Muscle layer of colon (tissue), 2 donors: ENCODE results near the gene HOXC10.

Experiments
- H3K27ac ChIP-seq: one replicate; pipeline ENCODE4 v1.7.0; 2013; ENCODE audit warnings: low read depth, mild to moderate bottlenecking, low read length, moderate library complexity
- H3K27me3 ChIP-seq, 2 donors: one replicate each; pipeline ENCODE4 v1.7.0; 2013; ENCODE audit warnings: low read length in 2 of 2, mild to moderate bottlenecking in 2 of 2; ENCODE audit not compliant: insufficient read depth in 2 of 2, control insufficient read depth in 1 of 2
- H3K36me3 ChIP-seq: one replicate; pipeline ENCODE4 v1.7.0; 2013; ENCODE audit warnings: mild to moderate bottlenecking, low read length; ENCODE audit not compliant: insufficient read depth
- H3K4me1 ChIP-seq: one replicate; pipeline ENCODE4 v1.7.0; 2013; ENCODE audit warnings: mild to moderate bottlenecking, low read length; ENCODE audit not compliant: insufficient read depth
- H3K4me3 ChIP-seq, 2 donors: one replicate each; pipeline ENCODE4 v1.7.0; 2013; ENCODE audit warnings: low read length in 2 of 2, low read depth in 1 of 2, mild to moderate bottlenecking in 1 of 2, moderate library complexity in 1 of 2
- H3K9ac ChIP-seq: one replicate; pipeline ENCODE4 v1.7.0; 2013; ENCODE audit warnings: low read length
- H3K9me3 ChIP-seq: one replicate; pipeline ENCODE4 v1.7.0; 2013; ENCODE audit warnings: mild to moderate bottlenecking, low read length
- donor health status: abdominal sarcoma.
- donor health status: Adenocarcinoma of cecum.

Gene HOXC10

DNA sequence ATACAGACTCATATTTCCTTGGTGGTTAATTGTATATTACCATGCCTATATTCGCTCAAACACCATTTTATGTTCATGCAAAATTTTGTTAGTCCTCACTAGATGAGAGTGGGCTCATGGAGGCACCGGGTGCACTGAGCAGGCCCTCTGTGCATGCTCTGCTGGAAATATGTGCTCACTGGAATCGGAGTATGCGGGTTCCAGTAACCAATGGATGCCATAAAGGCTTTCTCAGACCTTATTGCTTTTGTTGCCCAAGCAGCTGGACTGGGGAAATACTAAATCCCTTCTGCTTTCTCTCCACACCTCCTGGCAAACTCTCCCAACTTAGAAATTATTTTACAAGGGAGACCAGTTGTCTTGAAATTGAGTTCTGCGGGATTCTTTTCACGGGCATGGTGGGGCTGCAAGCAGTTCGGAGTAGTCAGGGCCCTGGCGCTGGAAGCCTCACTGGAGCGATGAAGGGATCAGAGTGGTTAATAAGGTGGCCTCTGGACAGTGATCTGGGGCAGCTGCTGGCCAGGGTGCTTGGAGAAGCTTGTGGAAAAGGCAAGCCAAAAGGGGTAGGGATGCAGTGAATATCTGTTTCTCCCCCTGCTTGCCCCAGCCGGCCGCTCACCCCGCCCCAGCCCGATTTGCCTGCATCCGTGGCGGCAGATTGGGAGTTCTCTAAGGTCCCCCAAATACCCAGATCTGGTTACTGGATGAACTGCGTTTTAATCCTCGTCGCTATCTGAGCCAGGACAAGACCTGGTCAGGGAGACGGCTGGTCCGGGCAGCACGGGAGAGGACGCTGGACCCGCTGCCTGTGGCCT, 35.9 kb downstream of the HOXC10 start:
- Histone ChIP-seq H3K9me3 (no peaks in the 10 kb centered on the region), H3K4me1 (peaks cover 11% of the 10 kb centered on the region), H3K36me3 (no peaks in the 10 kb centered on the region), H3K27me3 (peaks cover 12 to 88% of the 10 kb centered on the region in 2 donors), H3K27ac (no peak overlapping the region), H3K9ac (no peak overlapping the region), H3K4me3 (no peak overlapping the region)

- no peak overlapping the region for H3K27ac ChIP-seq
- no peak overlapping the region for H3K9ac ChIP-seq
- no peak overlapping the region for H3K4me3 ChIP-seq
- H3K4me1 ChIP-seq, result peaks cover 5% of the 10 kb centered on the region
- H3K9me3 ChIP-seq, result no peaks in the 10 kb centered on the region
- peaks cover 13 to 90% of the 10 kb centered on the region in 2 donors for H3K27me3 ChIP-seq
- no peaks in the 10 kb centered on the region for H3K36me3 ChIP-seq
Observed at GRCh38 chr12:54021432-54022013, 36.6 kb downstream of the HOXC10 start.

DNA sequence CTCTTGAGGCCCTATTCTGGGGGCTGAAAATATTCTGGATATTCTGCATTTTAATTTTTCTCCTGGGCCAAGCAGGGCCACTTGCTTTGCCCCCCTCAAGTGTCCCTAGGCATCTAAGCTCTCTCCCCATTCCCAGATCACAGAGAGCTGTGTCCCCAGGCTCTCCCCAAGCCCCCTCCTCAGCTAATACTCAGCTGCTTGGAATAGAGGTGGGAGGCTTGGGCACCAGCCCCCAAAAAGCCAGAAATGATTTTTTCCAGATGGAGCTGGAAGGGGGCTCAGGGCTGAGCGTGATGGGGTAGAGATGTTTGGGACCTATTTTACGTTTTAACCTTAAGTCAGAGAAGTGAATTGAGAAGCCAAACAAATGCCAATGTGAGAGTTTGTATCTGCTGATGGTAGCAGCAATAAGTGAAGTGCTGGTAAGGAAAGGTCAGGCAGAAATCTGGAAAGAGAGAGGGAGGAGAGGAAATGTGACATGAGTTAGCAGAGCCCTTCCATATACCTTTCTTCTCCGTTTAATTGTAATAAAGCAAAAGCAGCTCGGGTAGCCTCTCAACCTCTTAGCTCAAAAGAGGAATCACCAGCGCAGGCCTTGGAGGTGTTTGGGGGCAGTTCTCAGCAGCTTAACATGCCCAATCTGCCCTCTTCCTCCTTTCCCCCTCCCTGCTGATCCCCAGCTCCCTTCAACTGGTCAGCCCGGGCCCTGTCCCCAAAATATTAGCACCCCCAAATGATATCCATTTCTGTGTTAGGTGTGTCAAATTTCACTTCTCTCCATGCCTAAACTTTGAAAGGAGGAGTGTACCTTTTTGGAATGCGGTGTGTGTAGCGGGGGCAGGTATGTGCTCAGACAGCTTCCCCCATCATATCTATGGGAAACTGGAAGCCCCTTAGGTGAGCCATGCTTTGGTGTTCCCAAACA, 38.3 kb downstream of the HOXC10 start:
- Histone ChIP-seq H3K27ac (no peak overlapping the region), H3K9ac (no peak overlapping the region), H3K4me1 (peaks cover 5% of the 10 kb centered on the region), H3K9me3 (no peaks in the 10 kb centered on the region), H3K36me3 (no peaks in the 10 kb centered on the region), H3K27me3 (peaks cover 26 to 90% of the 10 kb centered on the region in 2 donors), H3K4me3 (no peak overlapping the region)

DNA sequence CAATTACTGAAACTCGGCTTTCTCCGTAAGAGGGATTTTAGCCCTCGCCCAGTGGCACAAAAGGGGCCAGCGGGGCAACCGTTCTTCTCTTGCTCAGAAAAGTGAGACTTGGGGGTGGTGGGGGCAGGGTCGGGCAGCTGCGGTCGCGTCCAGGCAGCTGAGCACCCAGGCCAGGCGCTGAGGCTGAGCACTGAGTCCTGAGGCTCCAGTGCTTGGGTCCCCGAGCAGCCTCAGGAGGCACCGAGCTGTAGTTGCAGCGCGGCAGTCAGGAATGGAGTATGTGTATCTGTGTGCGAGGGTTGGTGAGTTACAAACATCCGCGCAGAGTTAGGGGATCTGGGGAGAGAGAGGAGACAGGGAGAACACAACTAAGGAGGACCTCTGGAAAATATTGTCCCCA, 39.2 kb downstream of the HOXC10 start:
- Histone ChIP-seq H3K27me3 (peaks cover 31 to 93% of the 10 kb centered on the region in 2 donors), H3K9me3 (no peaks in the 10 kb centered on the region), H3K9ac (no peak overlapping the region), H3K4me1 (peaks cover 13% of the 10 kb centered on the region), H3K36me3 (no peaks in the 10 kb centered on the region), H3K4me3 (no peak overlapping the region), H3K27ac (no peak overlapping the region)

DNA sequence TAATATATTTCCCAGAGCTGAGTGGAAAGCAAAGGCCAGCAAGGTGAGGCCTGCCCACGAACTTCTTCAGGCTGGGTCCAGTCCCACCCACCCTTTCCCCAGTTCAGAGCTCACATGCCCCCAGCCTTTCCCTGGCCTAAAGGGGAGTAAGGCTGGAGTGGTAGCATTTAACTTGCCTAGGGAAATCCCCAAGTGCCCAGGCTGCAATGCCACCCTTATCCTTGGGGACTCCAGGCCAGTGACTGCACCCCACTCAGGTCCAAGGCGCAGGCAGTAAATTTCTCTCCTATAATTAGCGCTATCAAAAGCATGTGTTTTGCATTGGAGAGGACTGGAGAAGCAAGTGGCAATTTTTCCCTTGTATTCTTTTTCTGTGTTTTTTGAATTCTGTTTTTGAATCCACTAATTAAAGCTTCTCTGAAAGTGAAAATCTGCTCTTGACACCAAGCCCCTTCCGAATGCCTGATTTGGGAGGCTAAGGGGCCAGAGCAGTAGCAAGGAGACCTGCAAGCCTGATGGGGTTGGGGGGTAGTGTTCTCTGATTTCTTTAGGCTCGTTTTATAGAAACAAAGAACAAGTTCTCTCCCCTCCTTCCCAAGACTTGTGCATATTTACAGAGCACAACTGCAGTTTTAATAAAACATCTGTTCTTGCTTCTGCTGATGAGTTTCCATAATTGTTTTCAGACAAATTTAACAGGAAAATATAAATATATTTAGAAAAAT, 39.8 kb downstream of the HOXC10 start:
- H3K27ac ChIP-seq, result no peak overlapping the region
- H3K9ac ChIP-seq, result no peak overlapping the region
- H3K4me3 ChIP-seq, result no peak overlapping the region
- no peaks in the 10 kb centered on the region for H3K36me3 ChIP-seq
- H3K4me1 ChIP-seq, result peaks cover 13% of the 10 kb centered on the region
- H3K27me3 ChIP-seq, result peaks cover 31 to 93% of the 10 kb centered on the region in 2 donors
- H3K9me3 ChIP-seq, result no peaks in the 10 kb centered on the region

GRCh38 chr12:54025499-54026405, 40.8 kb downstream of the HOXC10 start:
- Histone ChIP-seq H3K27me3 (peaks cover 31 to 93% of the 10 kb centered on the region in 2 donors), H3K4me3 (no peak overlapping the region), H3K9me3 (no peaks in the 10 kb centered on the region), H3K27ac (no peak overlapping the region), H3K4me1 (peaks cover 8% of the 10 kb centered on the region), H3K36me3 (no peaks in the 10 kb centered on the region), H3K9ac (no peak overlapping the region)

DNA sequence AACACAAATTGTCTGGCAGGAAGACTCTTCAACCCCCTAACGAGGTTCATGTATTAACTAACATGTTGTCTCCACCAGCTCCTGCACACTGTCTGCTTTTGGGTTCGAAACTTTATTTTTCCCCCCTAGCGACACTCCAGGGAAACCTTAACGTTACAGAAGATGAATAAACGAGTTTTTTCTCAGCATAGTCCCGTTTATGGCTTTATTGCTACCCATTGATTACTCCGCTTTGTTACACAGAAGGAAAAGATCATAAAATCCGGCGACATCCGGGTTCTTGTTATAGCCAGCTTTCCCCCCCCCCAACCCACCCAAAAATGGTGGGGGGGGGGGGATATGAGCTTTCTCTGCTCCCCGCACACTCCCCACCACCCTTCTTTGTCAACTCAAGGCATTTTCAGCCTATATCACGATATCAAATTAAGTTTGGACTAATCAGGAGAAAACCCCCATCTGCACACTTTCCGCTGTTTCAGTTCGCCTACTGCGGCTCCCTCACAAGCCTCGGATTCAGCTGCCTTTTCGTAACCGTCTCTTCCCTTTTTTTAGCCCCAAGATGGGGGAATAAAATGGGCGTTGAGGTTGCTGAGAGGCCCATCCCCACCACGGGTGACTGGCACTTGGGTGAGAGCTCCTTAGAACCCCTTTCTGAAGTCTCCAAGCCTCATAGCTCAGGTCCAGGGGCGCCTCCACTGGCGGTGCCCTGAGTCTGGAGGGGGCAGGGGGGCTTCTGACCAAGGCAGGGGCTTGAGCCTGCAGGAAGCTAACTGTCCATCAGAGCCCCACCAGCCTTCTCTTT, 41.9 kb downstream of the HOXC10 start:
- H3K4me1 ChIP-seq, result peaks cover 8% of the 10 kb centered on the region
- H3K27me3 ChIP-seq, result peaks cover 33 to 93% of the 10 kb centered on the region in 2 donors
- H3K9ac ChIP-seq, result no peak overlapping the region
- no peak overlapping the region for H3K4me3 ChIP-seq
- H3K27ac ChIP-seq, result no peak overlapping the region
- no peaks in the 10 kb centered on the region for H3K9me3 ChIP-seq
- H3K36me3 ChIP-seq, result no peaks in the 10 kb centered on the region

GRCh38 chr12:54027442-54027786, 42.5 kb downstream of the HOXC10 start:
- Histone ChIP-seq H3K27me3 (peaks cover 39 to 94% of the 10 kb centered on the region in 2 donors), H3K4me3 (no peak overlapping the region), H3K27ac (no peak overlapping the region), H3K9me3 (no peaks in the 10 kb centered on the region), H3K4me1 (peaks cover 8% of the 10 kb centered on the region), H3K36me3 (no peaks in the 10 kb centered on the region), H3K9ac (no peak overlapping the region)

DNA sequence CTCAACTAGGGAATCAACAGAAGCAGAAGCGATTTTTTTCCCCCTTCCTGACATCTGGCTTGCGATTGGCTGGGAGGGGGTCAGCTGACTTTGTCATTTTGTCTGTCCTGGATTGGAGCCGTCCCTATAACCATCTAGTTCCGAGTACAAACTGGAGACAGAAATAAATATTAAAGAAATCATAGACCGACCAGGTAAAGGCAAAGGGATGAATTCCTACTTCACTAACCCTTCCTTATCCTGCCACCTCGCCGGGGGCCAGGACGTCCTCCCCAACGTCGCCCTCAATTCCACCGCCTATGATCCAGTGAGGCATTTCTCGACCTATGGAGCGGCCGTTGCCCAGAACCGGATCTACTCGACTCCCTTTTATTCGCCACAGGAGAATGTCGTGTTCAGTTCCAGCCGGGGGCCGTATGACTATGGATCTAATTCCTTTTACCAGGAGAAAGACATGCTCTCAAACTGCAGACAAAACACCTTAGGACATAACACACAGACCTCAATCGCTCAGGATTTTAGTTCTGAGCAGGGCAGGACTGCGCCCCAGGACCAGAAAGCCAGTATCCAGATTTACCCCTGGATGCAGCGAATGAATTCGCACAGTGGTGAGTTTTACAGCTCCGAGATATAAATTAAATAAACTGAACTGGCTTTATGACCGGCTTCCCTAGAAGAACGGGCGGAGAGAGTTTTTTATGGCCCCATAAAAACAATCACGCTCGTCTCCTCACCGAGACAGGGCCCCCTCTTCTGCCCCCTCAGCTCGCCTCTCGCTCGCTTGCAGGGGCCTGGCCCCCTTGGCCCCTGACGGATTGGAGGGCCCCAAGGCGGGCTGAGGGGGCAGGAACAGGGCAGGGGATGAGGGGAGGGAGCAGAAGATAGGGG, 43.6 kb downstream of the HOXC10 start, which contains the start of gene HOXC6:
Gene HOXC6 (plus strand): TSS at position 127 of the 888 bp plus-strand sequence. CDS start 82 bp downstream, at position 209.
- Histone ChIP-seq H3K9ac (no peak within 1 kb of the TSS), H3K27ac (no peak within 1 kb of the TSS), H3K36me3 (no peaks in the 10 kb centered on the region), H3K27me3 (peaks cover 49 to 97% of the 10 kb centered on the region in 2 donors), H3K9me3 (no peaks in the 10 kb centered on the region), H3K4me1 (peaks cover 16% of the 10 kb centered on the region), H3K4me3 (no peak within 1 kb of the TSS)
